Measurements from ENCODE around the gene KLHL11.

The KLHL11 gene

DNA sequence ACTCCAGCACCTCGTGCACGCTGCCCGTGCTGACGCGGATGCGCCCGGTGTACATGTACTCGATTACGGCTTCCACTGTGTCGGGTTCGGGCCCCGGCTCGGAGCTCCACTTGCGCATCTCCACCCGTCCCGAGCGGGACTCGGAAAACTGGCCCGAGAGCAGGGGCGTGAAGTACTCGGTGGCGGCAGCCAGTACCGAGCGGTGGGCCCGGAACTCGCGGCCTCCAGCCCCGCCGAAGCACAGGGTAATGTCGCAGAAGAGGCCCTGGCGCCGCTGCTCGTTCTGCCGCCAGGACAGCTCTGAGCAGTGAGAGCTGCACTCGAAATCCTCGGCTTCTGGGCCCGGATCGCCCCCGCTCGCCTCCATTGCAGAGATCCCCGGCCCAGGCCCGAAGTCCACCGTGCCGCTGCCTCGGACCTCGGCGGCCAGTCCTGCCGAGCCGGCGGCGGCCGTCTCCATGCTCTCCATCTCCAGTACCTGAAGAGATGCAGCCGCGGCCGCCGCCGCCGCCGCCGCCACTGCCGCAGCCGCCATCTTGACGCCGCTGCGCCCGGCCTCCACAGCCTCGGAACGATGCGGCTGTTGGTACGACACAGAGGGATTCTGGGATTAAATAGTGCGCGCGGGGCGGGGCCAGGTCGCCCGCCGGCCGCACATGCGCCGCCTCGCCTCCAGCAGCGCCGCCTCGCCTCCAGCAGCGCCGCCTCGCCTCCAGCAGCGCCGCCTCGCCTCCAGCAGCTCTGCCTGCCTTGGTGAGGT lies at the start of gene KLHL11:
TSS of gene KLHL11 (minus strand) at position 588 of the 760 bp plus-strand sequence. CDS start at position 535, 53 bp downstream.
- DNase-seq (ENCODE audit: low read depth in 1 of 2, low spot score in 1 of 2) = peak; percentile 93 to 98
- in situ Hi-C loops (cut with HindIII; ENCODE audit: low pct_unique_long_range_greater_than_20kb, low sequenced_read_pairs) = no loop called here
- TF ChIP-seq JUND (IDR thresholded peaks at IDR 0.05; ENCODE audit: low read depth) = no peak

DNA sequence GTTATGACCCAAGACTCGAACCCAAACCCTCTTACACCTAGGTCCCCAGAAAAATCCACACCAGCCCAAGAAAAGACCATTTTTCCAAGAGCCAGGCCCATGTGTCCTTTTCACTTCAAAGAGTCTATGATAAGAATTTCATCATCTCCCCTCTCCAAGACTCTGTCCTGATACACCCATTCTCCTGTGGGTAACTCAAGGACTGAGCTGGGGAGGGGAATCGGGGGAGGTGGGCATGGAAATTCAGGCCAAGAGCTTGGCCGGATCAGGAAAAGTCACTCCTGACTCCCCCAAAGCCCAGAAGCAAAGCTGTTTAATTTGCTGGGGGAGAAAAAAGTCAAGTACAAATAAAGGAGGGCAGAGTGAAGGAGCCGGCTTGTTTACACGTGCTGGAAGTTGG lies 49.8 kb upstream of the KLHL11 start:
- in situ Hi-C loops (cut with HindIII; ENCODE audit: low pct_unique_long_range_greater_than_20kb, low sequenced_read_pairs) = no loop called here
- no peak for TF ChIP-seq JUND (IDR thresholded peaks at IDR 0.05; ENCODE audit: low read depth)
- no peak for DNase-seq (ENCODE audit: low read depth in 1 of 2, low spot score in 1 of 2)

DNA sequence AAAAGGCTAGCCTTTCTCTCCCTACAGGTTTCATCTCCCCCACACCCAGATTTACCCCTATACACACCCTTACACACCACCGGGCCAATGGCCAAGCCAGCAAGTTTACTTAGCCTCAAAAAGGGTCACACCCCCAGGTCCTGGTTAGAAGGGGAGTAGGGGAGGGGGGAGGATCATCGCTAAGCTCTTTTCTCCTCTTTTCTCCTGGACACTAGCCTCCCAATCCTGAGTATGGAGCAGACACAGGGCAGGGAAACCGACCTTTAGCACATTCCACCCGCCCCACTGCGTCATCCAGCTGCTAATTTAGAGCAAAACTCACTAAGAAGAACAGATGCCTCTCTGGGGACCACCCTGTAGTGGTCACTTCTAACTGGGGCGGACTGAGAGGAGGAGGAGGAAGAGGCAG lies 49.1 kb upstream of the KLHL11 start:
- no peak for DNase-seq (ENCODE audit: low read depth in 1 of 2, low spot score in 1 of 2)
- in situ Hi-C loops (cut with HindIII; ENCODE audit: low pct_unique_long_range_greater_than_20kb, low sequenced_read_pairs) = no loop called here
- TF ChIP-seq JUND (IDR thresholded peaks at IDR 0.05; ENCODE audit: low read depth) = no peak

GRCh38 chr17:41913798-41914197 lies 48.6 kb upstream of the KLHL11 start:
- in situ Hi-C loops (cut with HindIII; ENCODE audit: low pct_unique_long_range_greater_than_20kb, low sequenced_read_pairs) = no loop called here
- DNase-seq (ENCODE audit: low read depth in 1 of 2, low spot score in 1 of 2) = no peak
- no peak for TF ChIP-seq JUND (IDR thresholded peaks at IDR 0.05; ENCODE audit: low read depth)

DNA sequence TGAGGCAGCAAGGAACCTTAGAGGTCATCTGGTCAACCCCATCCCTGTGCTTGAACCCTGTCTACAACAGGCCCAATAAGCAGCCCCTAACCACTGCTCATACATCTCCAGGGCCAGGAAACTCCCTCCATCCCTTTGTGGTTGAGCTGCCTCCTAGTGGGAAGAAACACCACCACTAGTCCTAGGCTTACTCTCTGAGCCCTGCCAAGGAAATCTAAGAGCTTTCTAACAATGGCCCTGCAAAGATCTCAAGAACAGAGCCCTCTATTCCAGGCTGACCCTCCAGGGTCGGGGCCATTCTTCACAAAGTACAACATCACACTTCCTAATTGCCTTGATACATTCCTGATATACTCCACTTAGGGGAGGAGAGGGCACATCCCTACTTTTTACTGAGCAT lies 47.7 kb upstream of the KLHL11 start:
- in situ Hi-C loops (cut with HindIII; ENCODE audit: low pct_unique_long_range_greater_than_20kb, low sequenced_read_pairs) = no loop called here
- DNase-seq (ENCODE audit: low read depth in 1 of 2, low spot score in 1 of 2) = no peak
- TF ChIP-seq JUND (IDR thresholded peaks at IDR 0.05; ENCODE audit: low read depth) = no peak

DNA sequence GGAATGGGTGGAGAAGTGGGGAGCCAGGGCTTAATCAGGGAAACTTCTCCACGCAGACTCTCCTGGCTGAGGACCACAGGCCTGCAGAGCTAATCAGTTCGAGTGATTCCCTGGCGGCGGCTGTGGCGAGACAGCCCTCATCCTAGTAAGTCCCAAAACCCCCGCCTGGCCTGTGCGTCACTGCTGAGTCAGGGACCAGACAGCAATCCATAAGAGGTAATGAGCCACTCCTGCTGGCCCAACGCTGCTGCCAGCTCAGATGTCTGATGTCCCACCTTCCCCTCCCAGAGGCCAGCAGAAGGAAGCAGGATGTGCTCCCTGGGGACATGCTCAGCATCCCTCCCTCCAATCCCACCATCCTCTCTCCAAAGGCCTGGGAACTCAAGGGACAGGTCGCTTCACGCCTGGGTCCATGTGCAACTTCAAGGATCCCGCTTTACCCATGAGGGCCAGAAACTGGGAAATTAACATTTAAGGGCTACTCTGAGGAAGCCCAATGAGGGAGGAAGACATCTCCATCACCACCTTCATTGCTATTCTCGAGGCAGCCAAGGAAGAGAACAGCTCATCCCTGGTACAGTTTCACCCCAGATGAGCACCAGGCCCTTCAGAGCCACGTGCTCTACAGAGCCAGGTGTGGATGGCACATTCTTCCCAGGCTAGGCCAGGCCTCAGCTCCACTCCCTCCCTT lies 45.6 kb upstream of the KLHL11 start:
- TF ChIP-seq JUND (IDR thresholded peaks at IDR 0.05; ENCODE audit: low read depth) = no peak
- DNase-seq (ENCODE audit: low read depth in 1 of 2, low spot score in 1 of 2) = no peak
- in situ Hi-C loops (cut with HindIII; ENCODE audit: low pct_unique_long_range_greater_than_20kb, low sequenced_read_pairs) = no loop called here

GRCh38 chr17:41909088-41909487 lies 43.9 kb upstream of the KLHL11 start:
- DNase-seq (ENCODE audit: low read depth in 1 of 2, low spot score in 1 of 2) = no peak
- no peak for TF ChIP-seq JUND (IDR thresholded peaks at IDR 0.05; ENCODE audit: low read depth)
- in situ Hi-C loops (cut with HindIII; ENCODE audit: low pct_unique_long_range_greater_than_20kb, low sequenced_read_pairs) = no loop called here

- in situ Hi-C loops (cut with HindIII; ENCODE audit: low pct_unique_long_range_greater_than_20kb, low sequenced_read_pairs) = no loop called here
- DNase-seq (ENCODE audit: low read depth in 1 of 2, low spot score in 1 of 2) = no peak
- TF ChIP-seq JUND (IDR thresholded peaks at IDR 0.05; ENCODE audit: low read depth) = no peak
These were observed 42.7 kb upstream of the KLHL11 start for GRCh38 chr17:41907633-41908539.

GRCh38 chr17:41907185-41907556 lies 41.9 kb upstream of the KLHL11 start:
- no peak for TF ChIP-seq JUND (IDR thresholded peaks at IDR 0.05; ENCODE audit: low read depth)
- in situ Hi-C loops (cut with HindIII; ENCODE audit: low pct_unique_long_range_greater_than_20kb, low sequenced_read_pairs) = no loop called here
- no peak for DNase-seq (ENCODE audit: low read depth in 1 of 2, low spot score in 1 of 2)

DNA sequence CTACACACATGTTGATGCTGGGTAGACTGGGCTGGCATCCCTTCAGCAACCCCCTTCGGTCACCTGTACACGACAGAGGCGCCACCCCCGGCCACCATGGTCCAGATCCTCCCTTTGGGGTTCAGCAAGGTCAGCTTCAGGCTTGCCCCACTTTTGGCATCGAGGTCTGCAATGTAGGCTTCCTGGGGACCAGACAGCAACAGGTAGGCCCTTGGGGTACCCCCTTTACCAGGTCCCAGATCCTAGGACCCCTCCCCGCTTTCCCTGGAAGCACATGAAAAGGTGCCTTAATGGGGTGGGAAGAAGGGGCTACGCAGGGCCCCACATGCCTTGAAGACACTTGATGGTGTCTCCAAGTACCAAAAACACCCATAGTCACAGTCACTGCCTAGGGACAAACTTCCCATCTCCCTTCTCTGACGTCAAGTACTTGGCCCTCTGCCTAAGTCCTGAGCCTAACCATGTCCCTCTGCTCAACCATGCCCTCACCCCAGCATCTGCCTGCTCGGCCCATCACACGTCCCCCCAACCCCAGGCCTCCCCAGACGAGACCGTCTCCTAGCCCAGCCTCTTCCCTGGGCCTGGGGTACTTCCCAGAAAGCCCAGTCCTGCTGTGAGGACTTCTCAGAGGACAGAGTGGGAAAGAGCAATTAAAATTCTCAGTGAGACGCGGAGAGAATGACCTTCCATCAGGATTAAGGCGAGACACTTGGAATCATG lies 41.4 kb upstream of the KLHL11 start:
- TF ChIP-seq JUND (IDR thresholded peaks at IDR 0.05; ENCODE audit: low read depth) = no peak

DNA sequence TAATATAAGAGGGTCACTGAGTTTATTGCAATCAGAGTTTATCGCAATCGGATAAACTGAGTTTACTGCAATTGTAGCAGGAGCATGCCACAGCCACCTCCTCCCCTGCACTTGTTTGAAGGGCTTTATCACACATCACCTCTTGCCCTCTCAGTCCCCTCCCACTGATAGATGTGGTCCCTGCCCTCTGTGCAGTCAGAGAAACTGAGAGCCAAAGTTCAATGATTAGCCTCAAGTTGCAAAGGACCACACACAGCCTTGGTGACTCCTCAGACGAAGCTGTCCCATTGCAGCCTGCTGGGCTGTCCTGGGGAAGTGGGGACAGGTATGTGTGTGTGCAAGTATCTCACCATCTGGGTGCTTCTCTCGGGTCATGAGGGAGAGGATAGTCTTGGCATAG lies 39.9 kb upstream of the KLHL11 start:
- no peak for DNase-seq (ENCODE audit: low read depth in 1 of 2, low spot score in 1 of 2)
- TF ChIP-seq JUND (IDR thresholded peaks at IDR 0.05; ENCODE audit: low read depth) = no peak
- in situ Hi-C loops (cut with HindIII; ENCODE audit: low pct_unique_long_range_greater_than_20kb, low sequenced_read_pairs) = no loop called here

More for the DNA sequence above, 41.4 kb upstream of the KLHL11 start:
- in situ Hi-C loops (cut with HindIII; ENCODE audit: low pct_unique_long_range_greater_than_20kb, low sequenced_read_pairs) = no loop called here
- no peak for DNase-seq (ENCODE audit: low read depth in 1 of 2, low spot score in 1 of 2)

- no peak for DNase-seq (ENCODE audit: low read depth in 1 of 2, low spot score in 1 of 2)
- TF ChIP-seq JUND (IDR thresholded peaks at IDR 0.05; ENCODE audit: low read depth) = no peak
- in situ Hi-C loops (cut with HindIII; ENCODE audit: low pct_unique_long_range_greater_than_20kb, low sequenced_read_pairs) = no loop called here
These were observed 39.1 kb upstream of the KLHL11 start for GRCh38 chr17:41904242-41904841.

All from T47D (cell line).